ENCODE results near the gene CACNA2D2. TPM values are rescaled to one million over a fixed set of nuclear protein-coding genes. Genes with fewer than 3 reads are reported as not detected.

Gene CACNA2D2
- total RNA-seq, 1 donor from 2014 or later, result 0.53 TPM

- DNase-seq (no peak), ATAC-seq (ENCODE audit: low read depth) (no peak)
- Mint-ChIP-seq H3K9me3 (no peaks in the 10 kb centered on the region), H3K4me3 (no peak overlapping the region), H3K27ac (no peak overlapping the region), H3K27me3 (peaks cover 2% of the 10 kb centered on the region), H3K36me3 (ENCODE audit: low read depth) (no peaks in the 10 kb centered on the region), H3K4me1 (no peaks in the 10 kb centered on the region)
- POLR2A ChIA-PET, result no interaction called here
- CTCF ChIA-PET, result no interaction called here
- TF ChIP-seq CTCF (IDR thresholded peaks at IDR 0.05), result no peak
- intact Hi-C loops (cut with micrococcal nuclease), result no loop called here
Observed at GRCh38 chr3:50470658-50471057, 32.8 kb downstream of the CACNA2D2 start.

GRCh38 chr3:50467919-50468318, 35.5 kb downstream of the CACNA2D2 start:
- TF ChIP-seq CTCF (IDR thresholded peaks at IDR 0.05), result no peak
- intact Hi-C loops (cut with micrococcal nuclease), result no loop called here
- Mint-ChIP-seq H3K4me1 (no peaks in the 10 kb centered on the region), H3K27ac (no peak overlapping the region), H3K4me3 (no peak overlapping the region), H3K9me3 (no peaks in the 10 kb centered on the region), H3K36me3 (ENCODE audit: low read depth) (no peaks in the 10 kb centered on the region), H3K27me3 (peaks cover 2% of the 10 kb centered on the region)
- DNase-seq (no peak), ATAC-seq (ENCODE audit: low read depth) (no peak)
- ChIA-PET CTCF (no interaction called here), POLR2A (no interaction called here)

GRCh38 chr3:50466177-50466576, 37.3 kb downstream of the CACNA2D2 start:
- Mint-ChIP-seq H3K4me1 (no peaks in the 10 kb centered on the region), H3K27ac (no peak overlapping the region), H3K27me3 (no peaks in the 10 kb centered on the region), H3K36me3 (ENCODE audit: low read depth) (no peaks in the 10 kb centered on the region), H3K9me3 (no peaks in the 10 kb centered on the region), H3K4me3 (no peak overlapping the region)
- DNase-seq, result no peak
- CTCF ChIA-PET, result no interaction called here
- intact Hi-C loops (cut with micrococcal nuclease), result no loop called here
- TF ChIP-seq CTCF (IDR thresholded peaks at IDR 0.05), result no peak
- POLR2A ChIA-PET, result no interaction called here
- no peak for ATAC-seq (ENCODE audit: low read depth)

GRCh38 chr3:50464569-50464968, 38.9 kb downstream of the CACNA2D2 start:
- no peak overlapping the region for H3K27ac Mint-ChIP-seq
- H3K36me3 Mint-ChIP-seq (ENCODE audit: low read depth), result no peaks in the 10 kb centered on the region
- intact Hi-C loops (cut with micrococcal nuclease), result no loop called here
- no peak overlapping the region for H3K4me3 Mint-ChIP-seq
- H3K4me1 Mint-ChIP-seq, result no peaks in the 10 kb centered on the region
- H3K27me3 Mint-ChIP-seq, result peaks cover 3% of the 10 kb centered on the region
- no peak for TF ChIP-seq CTCF (IDR thresholded peaks at IDR 0.05)
- no peak for DNase-seq
- H3K9me3 Mint-ChIP-seq, result no peaks in the 10 kb centered on the region
- ChIA-PET POLR2A (no interaction called here), CTCF (no interaction called here)
- no peak for ATAC-seq (ENCODE audit: low read depth)

- ChIA-PET CTCF (no interaction called here), POLR2A (no interaction called here)
- no peak for TF ChIP-seq CTCF (IDR thresholded peaks at IDR 0.05)
- no peaks in the 10 kb centered on the region for H3K4me1 Mint-ChIP-seq
- H3K27ac Mint-ChIP-seq, result no peak overlapping the region
- no peaks in the 10 kb centered on the region for H3K9me3 Mint-ChIP-seq
- no peaks in the 10 kb centered on the region for H3K36me3 Mint-ChIP-seq (ENCODE audit: low read depth)
- intact Hi-C loops (cut with micrococcal nuclease), result no loop called here
- ATAC-seq (ENCODE audit: low read depth) (no peak), DNase-seq (no peak)
- peaks cover 12% of the 10 kb centered on the region for H3K27me3 Mint-ChIP-seq
- no peak overlapping the region for H3K4me3 Mint-ChIP-seq
Observed at GRCh38 chr3:50459785-50460184, 43.6 kb downstream of the CACNA2D2 start.

Measured in activated B cell treated with CpG ODN at 0.5 μM for 24 hours (primary cell).